SHP77 treated with DMSO at 0.1 percent for 48 hours (cell line): ENCODE data around the gene UBXN4.
"Not testable (repeated sequence)": the region's sequence is repeated elsewhere in the genome, so short reads cannot be mapped to it uniquely, and the experiment has no call there.

Source experiments
- DNase-seq: peaks from one replicate; lab custom pipeline; 2025; lab: John Stamatoyannopoulos, UW

Gene UBXN4

DNA sequence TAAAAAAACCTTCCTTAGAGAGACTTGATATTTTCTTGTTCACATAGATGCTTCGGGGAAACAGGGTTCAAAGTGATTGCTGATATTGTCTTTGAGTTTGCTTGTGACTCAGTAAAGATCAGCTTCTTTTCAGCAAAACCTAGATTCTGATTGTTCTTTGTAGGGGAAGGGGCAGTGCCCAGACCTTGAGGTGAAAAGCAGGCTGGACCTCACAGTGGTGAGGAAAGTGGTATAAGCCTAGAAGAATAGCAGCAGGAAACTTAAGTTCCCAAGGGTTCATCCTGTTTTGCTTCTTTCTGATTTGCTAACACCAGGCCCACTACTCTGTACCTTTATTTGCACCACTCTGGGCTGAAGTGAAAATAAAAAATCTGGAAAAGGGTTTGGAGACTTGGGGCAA, 20.9 kb downstream of the UBXN4 start:
- no peak for DNase-seq

- DNase-seq, result no peak
These were observed 27.2 kb downstream of the UBXN4 start for GRCh38 chr2:135768863-135769262.

DNA sequence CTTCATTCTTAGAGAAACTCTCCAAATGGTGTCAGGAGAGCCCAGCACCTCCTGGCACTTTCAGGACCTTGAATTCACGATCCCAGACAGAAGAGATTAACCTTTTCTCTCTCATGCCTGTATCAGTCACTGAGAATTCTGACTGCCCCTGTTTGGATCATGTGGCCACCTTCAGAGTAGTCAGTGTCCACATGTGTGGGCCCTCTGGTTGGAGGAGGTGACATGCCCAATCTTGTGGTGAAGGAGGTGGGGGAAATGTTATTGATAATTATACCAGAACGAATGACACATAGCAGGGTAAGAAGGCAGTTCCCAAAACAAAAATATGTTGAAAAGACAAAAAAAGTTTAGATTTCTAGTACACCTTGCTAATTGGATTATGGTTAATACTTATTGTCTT, 31.7 kb downstream of the UBXN4 start:
- no peak for DNase-seq

DNA sequence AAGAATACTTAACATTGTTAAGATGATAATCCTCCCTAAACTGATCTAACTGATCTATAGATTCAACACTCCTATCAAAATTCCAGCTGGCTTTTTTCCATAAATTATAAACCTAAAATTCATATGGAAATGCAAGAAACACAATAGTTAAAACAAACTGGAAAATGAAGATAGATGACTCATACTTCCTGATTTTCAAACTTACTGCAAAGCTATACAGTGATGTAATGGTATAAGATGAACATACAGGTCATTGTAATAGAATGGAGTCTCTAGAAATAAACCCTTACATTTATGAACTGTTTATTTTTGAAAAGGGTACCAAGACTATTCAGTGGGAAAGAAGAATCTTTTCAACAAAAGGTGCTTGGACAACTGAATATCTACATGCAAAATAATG, 32.3 kb downstream of the UBXN4 start:
- DNase-seq, result no peak

- no peak for DNase-seq
These were observed 33.8 kb downstream of the UBXN4 start for GRCh38 chr2:135775420-135775819.

DNA sequence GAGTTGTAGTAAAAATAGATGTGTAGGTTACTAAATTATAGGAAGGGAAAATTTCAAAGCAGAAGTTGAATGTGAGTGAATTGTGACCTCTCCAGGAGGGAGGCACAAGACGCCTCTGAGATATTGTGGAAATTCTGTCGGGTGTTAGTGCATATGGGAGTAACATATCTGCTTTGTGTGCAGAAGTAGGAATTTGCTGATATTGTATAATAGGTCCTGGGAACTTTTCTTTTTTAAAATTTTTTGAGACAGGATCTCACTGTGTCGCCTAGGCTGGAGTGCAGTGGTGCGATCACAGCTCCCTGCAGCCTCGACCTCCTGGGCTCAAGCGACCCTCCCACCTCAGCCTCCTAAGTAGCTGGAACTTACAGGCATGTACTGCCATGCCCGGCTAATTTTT, 34.7 kb downstream of the UBXN4 start:
- DNase-seq, result no peak

- DNase-seq, result no peak
These were observed 40.6 kb downstream of the UBXN4 start for GRCh38 chr2:135782231-135782630.

DNA sequence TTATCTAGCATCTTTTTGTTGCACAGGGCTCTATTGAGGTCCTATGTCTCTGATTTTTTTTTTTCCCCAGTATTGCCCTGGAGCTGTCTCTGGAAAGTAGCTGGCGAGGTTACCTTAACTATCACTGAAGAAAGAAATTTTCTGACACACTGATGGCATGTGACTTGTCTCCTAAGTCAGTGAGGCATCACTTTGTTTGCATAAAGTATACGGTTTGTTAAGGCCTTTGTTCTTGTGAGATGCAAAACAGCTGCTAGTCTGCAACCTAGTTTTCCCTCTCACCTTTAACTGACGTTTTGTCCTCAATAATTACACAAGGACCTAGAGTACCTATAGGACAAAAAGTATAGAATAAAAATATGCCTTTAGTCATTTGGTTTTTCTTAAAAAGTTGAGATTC, 41.8 kb downstream of the UBXN4 start:
- DNase-seq, result no peak

DNA sequence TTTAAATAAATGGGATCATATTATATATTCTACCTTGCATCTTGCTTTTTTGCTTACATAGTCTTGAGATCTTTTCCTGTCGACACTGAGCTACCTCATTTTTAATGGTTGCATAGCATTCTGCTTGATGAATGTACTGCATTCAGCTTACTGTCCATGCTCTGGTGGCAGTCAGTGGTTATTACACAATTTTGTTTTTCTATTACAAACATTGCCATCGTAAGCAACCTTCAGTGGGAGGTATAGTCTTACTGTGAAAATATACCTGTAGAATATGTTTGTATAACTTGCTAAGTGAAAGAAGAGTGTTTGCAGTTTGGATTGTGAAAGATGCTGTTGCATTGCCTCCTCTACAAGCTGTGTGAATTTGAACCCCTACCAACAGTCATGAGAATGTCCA, 43.4 kb downstream of the UBXN4 start:
- DNase-seq, result no peak

DNA sequence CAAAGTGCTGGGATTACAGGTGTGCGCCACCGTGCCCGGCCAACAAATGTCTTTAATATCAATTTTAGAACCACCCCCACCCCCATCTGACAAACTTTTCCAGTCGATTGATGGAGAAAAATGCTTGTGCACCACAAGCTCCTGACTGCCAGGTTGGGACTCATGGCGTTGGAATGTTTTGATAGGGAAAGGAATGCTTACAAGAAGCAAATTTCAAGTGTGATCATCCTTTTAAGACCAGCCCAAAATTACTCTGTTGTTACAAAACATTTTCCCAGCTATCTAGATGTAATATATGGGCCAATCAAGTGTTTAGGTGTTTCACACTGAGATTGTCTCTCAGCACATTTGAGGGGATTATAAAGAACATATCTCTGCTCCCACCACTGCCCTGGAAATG, 45.2 kb downstream of the UBXN4 start:
- DNase-seq, result no peak

DNA sequence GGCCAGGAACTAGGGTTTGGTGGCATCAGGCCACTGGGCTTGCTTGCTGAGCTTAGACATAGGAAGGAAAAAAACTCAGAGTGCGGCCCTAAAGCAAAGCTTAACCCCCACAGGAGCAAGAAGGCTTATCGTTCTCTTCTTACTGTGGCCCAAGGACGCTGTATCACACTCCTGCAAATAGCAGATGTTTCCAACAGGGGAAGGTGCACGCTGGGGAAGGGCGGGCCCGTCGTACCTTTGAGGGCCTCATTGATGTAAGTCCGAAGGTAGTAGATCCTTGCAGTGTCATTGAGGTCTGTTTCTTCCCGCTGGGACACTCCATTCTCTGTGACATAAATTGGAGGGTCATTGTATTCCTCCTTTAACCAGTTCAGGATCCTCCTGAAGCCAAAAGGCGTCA, 48.8 kb downstream of the UBXN4 start:
- no peak for DNase-seq

DNA sequence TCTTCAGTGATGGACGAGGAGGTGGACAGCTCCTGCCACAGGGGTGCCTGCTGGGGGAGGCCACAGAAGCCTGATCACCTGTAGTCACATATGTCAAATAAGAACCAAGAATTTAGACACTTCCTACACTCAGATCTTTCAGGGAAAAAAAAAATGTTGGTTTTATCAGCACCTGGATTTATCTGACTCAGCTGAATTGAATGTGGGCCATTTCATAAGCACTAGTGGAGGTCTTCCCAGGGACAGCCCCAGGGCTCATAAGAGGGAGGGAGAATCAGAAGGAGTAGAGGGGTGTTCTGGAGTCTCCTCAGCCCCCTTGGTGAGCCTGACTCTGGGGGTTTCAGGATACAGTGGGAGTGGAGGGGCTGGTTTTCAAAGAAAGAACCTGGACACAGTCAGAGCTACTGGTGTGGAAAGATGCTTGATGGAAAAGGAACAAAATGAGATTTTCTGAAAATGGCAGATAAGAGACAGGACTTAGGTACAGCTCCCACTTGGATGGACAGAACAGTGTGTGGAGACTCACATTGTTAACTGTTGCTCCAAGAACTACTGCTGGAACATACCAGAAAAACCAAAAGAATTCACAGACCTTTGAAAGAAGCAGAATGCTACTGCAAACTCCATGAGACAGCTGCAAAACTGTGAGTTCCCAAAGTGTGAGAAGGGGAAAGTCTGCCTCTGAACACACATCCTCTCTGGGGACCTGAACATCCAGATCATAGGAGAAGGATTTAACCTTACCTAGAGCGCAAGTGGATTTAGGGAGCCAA, 49.9 kb downstream of the UBXN4 start:
- DNase-seq, result no peak

- no peak for DNase-seq
These were observed 50.9 kb downstream of the UBXN4 start for GRCh38 chr2:135792401-135793150.

- not testable (repeated sequence) for DNase-seq
These were observed 54.0 kb downstream of the UBXN4 start for GRCh38 chr2:135795641-135796040.

GRCh38 chr2:135796606-135797005, 55.0 kb downstream of the UBXN4 start:
- no peak for DNase-seq

- DNase-seq, result no peak
These were observed 56.0 kb downstream of the UBXN4 start for GRCh38 chr2:135797497-135798274.

- DNase-seq, result no peak
These were observed 56.6 kb downstream of the UBXN4 start for GRCh38 chr2:135798275-135798705.

- no peak for DNase-seq
These were observed 57.1 kb downstream of the UBXN4 start for GRCh38 chr2:135798762-135799161.

DNA sequence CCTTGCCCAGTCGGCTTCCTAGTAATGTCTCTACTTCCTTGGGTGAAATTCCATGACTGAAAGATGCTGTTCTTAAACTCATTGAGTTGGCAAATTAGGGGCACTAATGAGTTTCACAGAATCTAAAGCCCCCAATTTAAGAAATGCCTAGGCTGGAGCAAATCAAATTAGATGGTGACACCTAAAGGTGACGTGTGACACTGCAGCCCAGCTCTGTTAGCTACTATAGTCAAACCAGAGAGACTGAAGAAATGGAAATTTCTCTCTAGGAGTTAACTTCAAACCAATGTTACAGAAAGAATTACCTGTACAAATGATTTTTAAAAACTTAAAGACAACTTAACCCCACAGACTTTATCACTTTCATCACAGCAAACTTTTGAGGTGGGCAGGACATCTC, 58.1 kb downstream of the UBXN4 start:
- DNase-seq, result no peak

DNA sequence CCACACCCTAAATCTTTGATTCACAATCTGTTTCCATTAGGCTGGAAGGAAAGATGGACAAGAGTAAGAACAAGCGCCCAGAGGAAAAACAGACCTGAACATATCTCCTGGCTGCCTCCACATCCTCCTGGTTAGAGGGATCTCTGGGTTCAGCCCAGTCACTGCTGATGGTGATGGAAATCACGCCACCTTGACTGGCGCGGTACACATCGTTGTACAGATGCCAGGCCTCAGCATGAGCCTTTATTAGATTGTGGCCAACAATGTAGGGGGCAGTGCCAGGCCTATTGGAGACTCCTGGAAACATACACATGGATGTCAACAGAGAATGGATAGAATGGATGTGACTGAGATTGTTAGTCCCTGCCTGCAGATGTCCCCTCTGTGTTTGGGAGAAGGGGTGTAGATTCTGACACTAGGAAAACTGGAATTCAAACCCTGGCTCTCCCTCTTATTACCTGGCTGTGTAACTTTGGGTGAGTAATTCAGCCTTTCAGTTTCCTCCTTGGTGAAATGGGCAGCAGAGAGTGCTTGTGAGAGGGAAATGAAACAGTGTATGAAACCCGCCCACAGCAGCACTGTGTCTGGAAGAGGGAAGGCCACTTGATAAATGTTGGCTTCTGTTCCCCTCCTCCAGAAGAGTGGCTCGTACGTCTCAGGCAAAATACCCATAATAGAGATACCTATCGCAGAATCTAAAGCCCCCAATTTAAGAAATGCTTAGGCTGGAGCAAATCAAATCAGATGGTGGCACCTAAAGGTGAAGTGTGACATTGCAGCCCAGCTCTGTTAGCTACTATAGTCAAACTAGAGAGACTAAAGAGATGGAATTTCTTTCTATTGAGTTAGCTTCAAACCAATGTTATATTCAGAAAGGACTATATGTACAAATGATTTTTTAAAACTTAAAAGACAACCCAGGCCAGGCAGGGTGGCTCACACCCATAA, 59.1 kb downstream of the UBXN4 start:
- DNase-seq, result no peak

DNA sequence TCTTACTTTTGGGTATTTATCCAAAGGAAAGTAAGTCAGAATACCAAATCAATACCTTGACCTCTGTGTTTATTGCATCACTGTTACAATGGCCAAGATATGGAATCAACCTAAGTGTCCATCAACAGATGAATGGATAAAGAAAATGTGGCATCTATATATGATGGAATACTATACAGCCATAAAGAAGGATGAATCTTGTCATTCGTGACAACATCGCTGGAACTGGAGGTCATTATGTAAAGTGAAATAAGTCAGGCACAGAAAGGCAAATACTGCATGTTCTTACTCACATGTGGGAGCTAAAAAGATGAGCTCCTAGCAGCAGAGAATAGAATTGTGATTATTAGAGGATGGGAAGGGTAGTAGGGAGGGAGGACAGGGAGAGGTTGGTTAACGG, 60.7 kb downstream of the UBXN4 start:
- DNase-seq, result no peak

- DNase-seq, result no peak
These were observed 61.6 kb downstream of the UBXN4 start for GRCh38 chr2:135803278-135803677.
